Epithelial cell of esophagus (primary cell): Measurements from ENCODE around the gene ATP5F1D.

Experiments used
- DNase-seq: peaks from one replicate; pipeline ENCODE4 v3.0.0; 2010; ENCODE audit warnings: low read depth
- H3K4me3 ChIP-seq: 2 replicates; pipeline ENCODE4 v1.5.1; 2011; ENCODE audit warnings: mild to moderate bottlenecking, low read length, control low read depth
- CTCF ChIP-seq: IDR thresholded peaks from 2 replicates; pipeline ENCODE4 v1.5.1; 2011; ENCODE audit warnings: low read depth, mild to moderate bottlenecking, low read length, control low read depth, inconsistent platforms; ENCODE audit not compliant: insufficient read depth; ENCODE audit errors: missing control alignments

The ATP5F1D gene

GRCh38 chr19:1280636-1281568, 39.4 kb downstream of the ATP5F1D start:
- no peak for DNase-seq
- no peak for TF ChIP-seq CTCF
- no peak overlapping the region for H3K4me3 ChIP-seq

- H3K4me3 ChIP-seq, result no peak overlapping the region
- TF ChIP-seq CTCF, result no peak
- no peak for DNase-seq
These were observed 40.2 kb downstream of the ATP5F1D start for GRCh38 chr19:1281569-1282287.

- TF ChIP-seq CTCF, result no peak
- DNase-seq, result no peak
- H3K4me3 ChIP-seq, result no peak overlapping the region
These were observed 41.1 kb downstream of the ATP5F1D start for GRCh38 chr19:1282588-1283206.

GRCh38 chr19:1283207-1283916, 41.8 kb downstream of the ATP5F1D start:
- no peak for DNase-seq
- H3K4me3 ChIP-seq, result no peak overlapping the region
- no peak for TF ChIP-seq CTCF

GRCh38 chr19:1283917-1284292, 42.4 kb downstream of the ATP5F1D start:
- TF ChIP-seq CTCF, result no peak
- H3K4me3 ChIP-seq, result no peak overlapping the region
- no peak for DNase-seq

- no peak for TF ChIP-seq CTCF
- DNase-seq, result no peak
- no peak overlapping the region for H3K4me3 ChIP-seq
These were observed 42.9 kb downstream of the ATP5F1D start for GRCh38 chr19:1284293-1284978.
